A172 (cell line): Measurements from ENCODE around the gene BASP1. TPM values are rescaled to one million over a fixed set of nuclear protein-coding genes. Genes with fewer than 3 reads are reported as not detected.
A peak's percentile ranks its signal among the peaks of the same experiment; 100 is the strongest.
"Not testable (repeated sequence)": the region's sequence is repeated elsewhere in the genome, so short reads cannot be mapped to it uniquely, and the experiment has no call there.

ENCODE experiments used
- DNase-seq: peaks from one replicate; pipeline ENCODE4 v3.0.0-alpha.2; 2015; ENCODE audit warnings: low spot score
- total RNA-seq: library from RNA; depleted of rRNA; stranded (reverse); fragments of >200 nt; shearing (Covaris generic); gene quantifications from 2 replicates; pipeline ENCODE4 v1.2.3, GENCODE V29; 2014

BASP1 gene
- total RNA-seq, 1 experiment from 2014 or later, result 49.2 TPM

- DNase-seq, result no peak
Observed at GRCh38 chr5:17255471-17256021, 38.1 kb downstream of the BASP1 start.

- no peak for DNase-seq
Observed at GRCh38 chr5:17256171-17256570, 38.7 kb downstream of the BASP1 start.

GRCh38 chr5:17256839-17257238, 39.4 kb downstream of the BASP1 start:
- DNase-seq, result no peak

GRCh38 chr5:17257705-17258273, 40.4 kb downstream of the BASP1 start:
- no peak for DNase-seq

- peak; percentile 15 for DNase-seq
Observed at GRCh38 chr5:17258431-17258830, 41.0 kb downstream of the BASP1 start.

- not testable (repeated sequence) for DNase-seq
Observed at GRCh38 chr5:17259012-17259411, 41.6 kb downstream of the BASP1 start.

GRCh38 chr5:17259630-17260257, 42.3 kb downstream of the BASP1 start:
- no peak for DNase-seq

GRCh38 chr5:17260549-17260948, 43.1 kb downstream of the BASP1 start:
- no peak for DNase-seq

- no peak for DNase-seq
Observed at GRCh38 chr5:17261075-17261474, 43.6 kb downstream of the BASP1 start.

GRCh38 chr5:17265041-17265440, 47.6 kb downstream of the BASP1 start:
- no peak for DNase-seq

GRCh38 chr5:17267106-17267505, 49.7 kb downstream of the BASP1 start:
- no peak for DNase-seq

- DNase-seq, result no peak
Observed at GRCh38 chr5:17269201-17269600, 51.8 kb downstream of the BASP1 start.

GRCh38 chr5:17272111-17272510, 54.7 kb downstream of the BASP1 start:
- no peak for DNase-seq

GRCh38 chr5:17275289-17276158, 58.1 kb downstream of the BASP1 start:
- no peak for DNase-seq

- DNase-seq, result no peak
Observed at GRCh38 chr5:17276445-17276844, 59.0 kb downstream of the BASP1 start.

GRCh38 chr5:17277907-17278306, 60.5 kb downstream of the BASP1 start:
- no peak for DNase-seq

- no peak for DNase-seq
Observed at GRCh38 chr5:17278931-17279330, 61.5 kb downstream of the BASP1 start.

GRCh38 chr5:17279487-17279886, 62.1 kb downstream of the BASP1 start:
- DNase-seq, result no peak

GRCh38 chr5:17282283-17283120, 65.1 kb downstream of the BASP1 start:
- DNase-seq, result no peak

- DNase-seq, result no peak
Observed at GRCh38 chr5:17283121-17283415, 65.6 kb downstream of the BASP1 start.

- no peak for DNase-seq
Observed at GRCh38 chr5:17287501-17288155, 70.2 kb downstream of the BASP1 start.
